Fibroblast of gingiva (primary cell): Measurements from ENCODE around the gene RBP7.

ENCODE experiments used
- DNase-seq: peaks from one replicate; pipeline ENCODE4 v3.0.0-alpha.2; 2011; ENCODE audit warnings: low read depth

Gene RBP7

GRCh38 chr1:10031461-10031860 is 34.4 kb downstream of the RBP7 start:
- peak; percentile 12 for DNase-seq

DNA sequence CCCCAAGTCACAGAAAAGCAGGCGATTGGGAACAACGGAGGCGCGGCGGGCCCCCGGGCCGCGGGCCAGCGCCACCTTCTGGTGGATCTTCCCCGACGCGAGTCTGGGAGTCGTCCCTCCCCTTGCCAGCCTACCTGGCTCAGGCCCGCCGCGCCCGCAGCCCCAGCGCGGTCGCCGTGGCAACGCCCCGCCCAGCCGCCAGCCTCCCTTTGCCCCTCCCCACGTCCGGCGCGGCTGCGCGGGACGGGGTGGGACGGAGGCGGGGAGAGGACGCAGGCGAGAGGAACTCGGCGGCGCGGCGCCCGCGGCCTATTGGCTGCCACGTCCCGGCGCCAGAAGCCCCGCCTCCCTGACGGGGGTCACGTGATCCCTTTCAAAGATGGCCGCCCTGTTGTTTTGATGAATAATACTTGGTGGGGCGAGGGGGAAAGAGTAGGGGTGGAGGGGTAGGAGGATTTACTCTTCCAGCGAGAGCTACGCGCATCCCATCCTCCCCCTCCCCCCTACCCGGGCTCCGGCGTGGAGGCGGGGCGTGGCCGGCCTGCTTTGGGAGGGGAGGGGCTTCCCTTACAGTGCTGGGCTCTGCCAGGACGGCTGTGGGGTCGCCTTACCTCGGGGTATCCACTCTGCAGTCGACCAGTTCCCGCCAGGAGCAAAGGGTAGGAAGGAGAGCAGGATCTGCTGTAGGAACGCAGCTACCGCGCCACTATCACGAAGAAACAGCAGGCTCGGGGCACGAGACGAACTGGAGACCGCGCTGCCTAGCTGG is 35.7 kb downstream of the RBP7 start, which contains the start of gene UBE4B:
Gene UBE4B, plus strand, starts transcription at position 369 of the 769 bp plus-strand sequence. CDS start 713 bp downstream, outside the sequence.
- peak; percentile 97 for DNase-seq

- DNase-seq = peak; percentile 12
These were observed 36.4 kb downstream of the RBP7 start for GRCh38 chr1:10033359-10033845.

DNA sequence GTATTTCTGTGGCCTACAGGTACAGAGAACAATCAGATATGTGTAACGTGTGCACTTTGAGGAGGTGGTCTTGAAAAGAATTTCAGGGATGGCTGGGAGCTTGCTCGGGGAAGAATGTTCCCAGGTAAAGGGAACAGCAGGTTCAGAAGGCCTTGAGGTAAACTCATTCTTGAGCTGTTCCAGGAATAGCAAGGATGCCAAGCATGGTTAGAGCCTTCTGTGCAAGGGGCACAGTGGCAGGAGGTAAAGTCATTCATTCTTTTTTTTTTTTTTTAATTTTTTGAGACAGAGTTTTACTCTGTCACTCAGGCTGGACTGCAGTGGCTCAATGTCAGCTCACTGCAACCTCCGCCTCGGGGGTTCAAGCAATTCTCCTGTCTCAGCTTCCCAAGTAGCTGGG is 45.7 kb downstream of the RBP7 start:
- DNase-seq = no peak

DNA sequence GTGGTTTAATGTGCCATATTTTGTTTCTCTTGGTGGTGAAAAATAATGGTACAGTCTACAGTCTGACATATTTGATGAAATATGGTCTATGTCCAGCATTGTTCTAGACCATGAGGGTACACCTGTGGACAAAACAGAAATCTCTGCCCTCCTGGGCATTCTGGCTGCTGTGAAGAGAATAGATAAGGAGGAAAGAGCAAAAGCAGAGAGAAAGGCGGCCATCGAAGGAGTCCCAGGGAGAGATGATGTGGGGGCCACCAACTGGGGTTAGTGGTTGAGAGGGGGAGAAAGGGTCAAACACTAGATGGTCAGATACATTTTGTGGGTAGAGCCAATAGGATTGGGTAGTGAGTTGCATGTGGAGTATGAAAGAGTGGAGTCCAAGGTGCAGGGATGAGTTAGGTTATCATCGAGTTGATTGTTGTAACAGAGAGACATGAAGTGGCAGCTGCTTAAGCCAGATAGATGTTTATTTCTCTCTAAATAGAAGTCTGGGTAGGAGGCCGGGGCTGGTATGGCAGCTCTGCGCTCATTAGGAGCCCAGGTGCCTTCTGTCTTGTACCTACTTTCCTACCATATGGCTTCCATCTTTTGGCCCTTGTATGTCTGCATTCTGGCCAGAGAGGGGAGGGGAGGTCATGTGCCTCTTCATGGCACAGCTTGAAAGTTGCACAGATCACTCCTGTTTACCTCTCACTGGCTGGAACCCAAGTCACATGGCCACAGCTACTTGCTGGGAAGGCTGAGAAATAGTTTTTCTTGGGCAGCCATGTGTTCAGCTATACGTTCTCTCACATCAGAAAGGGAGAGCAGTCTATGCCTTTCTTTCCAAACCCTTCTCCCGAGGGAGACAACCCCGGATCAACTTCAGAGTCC is 48.7 kb downstream of the RBP7 start:
- peak; percentile 6 for DNase-seq

DNA sequence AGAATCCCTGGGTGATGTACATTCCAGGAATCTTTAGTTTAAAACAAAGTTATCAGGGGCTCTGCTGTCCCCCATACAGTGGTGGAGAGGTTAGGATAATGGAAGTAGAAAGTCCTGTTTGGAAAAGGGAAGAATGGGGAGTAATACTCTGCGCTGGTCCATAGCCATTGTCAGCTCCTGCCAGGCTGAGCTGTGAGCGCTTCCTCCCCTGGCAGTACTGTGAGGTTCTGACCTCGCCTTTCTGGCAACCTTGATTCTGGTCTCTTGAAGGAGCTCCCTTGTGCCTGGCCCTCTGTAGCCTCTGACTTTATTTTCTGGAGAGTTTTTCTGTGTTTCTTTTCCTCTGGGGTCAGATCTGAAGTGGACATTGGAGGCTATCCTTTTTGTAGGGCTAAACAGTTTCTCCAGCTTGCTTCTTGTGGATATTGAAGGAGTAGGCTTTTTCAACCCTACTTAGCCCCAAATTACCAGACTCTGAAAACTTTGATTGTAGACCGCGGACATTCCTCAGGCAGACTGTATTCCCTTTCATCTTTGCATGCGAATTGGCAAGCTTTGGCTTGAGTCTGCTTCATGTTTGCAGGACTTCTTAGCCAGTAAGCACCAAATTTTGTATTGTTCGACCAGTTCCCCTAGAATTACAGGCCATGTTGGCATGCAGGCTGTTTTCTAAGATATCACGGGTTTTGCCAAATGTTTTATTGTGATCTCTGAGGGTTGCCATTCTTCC is 49.5 kb downstream of the RBP7 start:
- peak; percentile 17 for DNase-seq

DNA sequence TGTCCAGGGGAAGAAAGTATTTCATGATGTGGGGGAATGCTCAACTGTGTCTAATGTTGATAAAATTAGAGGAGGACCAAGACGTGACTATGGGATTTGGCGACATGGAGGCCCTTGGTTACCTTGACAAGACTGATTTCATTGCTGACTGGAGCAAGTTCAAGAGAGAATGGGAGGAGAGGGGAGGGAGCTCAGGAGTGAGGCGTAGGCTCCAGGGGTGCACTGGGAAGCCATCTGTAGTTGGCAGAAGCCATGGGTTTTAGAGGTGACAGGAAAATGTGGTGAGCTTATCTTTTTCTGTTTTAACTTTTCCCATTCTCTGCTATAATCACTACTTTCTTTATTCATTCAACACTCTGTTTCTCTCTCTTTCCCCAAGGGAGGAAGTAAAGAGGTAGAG is 51.6 kb downstream of the RBP7 start:
- no peak for DNase-seq

- no peak for DNase-seq
These were observed 53.6 kb downstream of the RBP7 start for GRCh38 chr1:10050611-10051010.

GRCh38 chr1:10051656-10052055 is 54.6 kb downstream of the RBP7 start:
- DNase-seq = no peak

- DNase-seq = no peak
These were observed 55.3 kb downstream of the RBP7 start for GRCh38 chr1:10052347-10052746.

DNA sequence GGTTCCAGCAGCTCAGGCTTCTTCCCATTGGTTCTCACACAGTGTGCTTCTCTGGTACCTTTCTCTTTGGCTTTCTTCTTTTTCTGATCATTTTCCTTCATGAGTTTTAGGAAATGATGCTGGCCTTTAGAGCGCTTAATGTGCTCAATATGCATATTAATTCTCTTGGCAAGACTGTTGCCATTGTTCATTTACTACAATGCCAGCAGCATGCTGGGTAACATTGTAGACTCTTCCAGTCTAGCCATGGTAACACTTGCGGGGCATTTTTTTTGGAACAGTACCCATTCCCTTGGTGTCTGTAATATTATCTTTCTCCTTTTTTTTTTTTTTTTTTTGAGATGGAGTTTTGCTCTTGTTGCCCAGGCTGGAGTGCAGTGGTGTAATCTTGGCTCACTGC is 57.4 kb downstream of the RBP7 start:
- no peak for DNase-seq

DNA sequence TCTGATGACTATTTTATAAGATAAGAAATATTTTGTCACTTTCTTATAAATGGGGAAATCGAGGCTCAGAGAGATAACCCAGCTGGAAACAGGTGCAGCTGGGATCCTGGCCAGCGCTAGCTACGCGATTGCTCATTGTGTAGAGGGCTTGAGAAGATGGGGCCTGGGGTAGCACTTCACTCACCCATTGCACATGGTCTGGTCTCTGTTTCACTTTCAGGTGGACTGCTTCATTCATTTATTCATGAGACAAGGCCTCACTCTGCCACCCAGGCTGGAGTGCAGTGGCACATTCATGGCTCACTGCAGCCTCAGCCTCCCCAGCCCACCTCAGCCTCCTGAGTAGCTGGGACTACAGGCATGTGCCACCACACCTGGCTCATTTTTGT is 59.6 kb downstream of the RBP7 start:
- DNase-seq = no peak

GRCh38 chr1:10057343-10057742 is 60.3 kb downstream of the RBP7 start:
- peak; percentile 34 for DNase-seq

DNA sequence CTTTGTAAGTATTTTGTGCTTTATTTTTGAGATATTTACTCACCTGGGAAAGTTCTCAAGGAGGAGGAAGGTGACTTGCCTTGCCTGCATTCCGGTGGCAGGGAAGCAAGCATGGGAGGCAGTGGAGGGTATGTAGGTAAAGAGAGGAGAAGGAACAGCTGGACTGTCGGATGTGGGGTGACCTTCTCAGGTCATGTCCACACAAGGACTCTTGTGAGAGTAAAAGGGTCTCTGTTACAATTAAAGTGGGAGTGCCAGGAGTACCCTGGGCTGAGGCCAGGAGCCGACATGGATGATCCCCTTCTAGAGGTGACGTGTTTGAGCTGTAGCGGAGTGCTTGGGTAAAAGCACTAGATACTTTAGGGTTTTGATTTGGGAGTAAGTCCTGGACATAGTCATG is 60.8 kb downstream of the RBP7 start:
- DNase-seq = no peak

GRCh38 chr1:10059342-10059718 is 62.3 kb downstream of the RBP7 start:
- DNase-seq = no peak

DNA sequence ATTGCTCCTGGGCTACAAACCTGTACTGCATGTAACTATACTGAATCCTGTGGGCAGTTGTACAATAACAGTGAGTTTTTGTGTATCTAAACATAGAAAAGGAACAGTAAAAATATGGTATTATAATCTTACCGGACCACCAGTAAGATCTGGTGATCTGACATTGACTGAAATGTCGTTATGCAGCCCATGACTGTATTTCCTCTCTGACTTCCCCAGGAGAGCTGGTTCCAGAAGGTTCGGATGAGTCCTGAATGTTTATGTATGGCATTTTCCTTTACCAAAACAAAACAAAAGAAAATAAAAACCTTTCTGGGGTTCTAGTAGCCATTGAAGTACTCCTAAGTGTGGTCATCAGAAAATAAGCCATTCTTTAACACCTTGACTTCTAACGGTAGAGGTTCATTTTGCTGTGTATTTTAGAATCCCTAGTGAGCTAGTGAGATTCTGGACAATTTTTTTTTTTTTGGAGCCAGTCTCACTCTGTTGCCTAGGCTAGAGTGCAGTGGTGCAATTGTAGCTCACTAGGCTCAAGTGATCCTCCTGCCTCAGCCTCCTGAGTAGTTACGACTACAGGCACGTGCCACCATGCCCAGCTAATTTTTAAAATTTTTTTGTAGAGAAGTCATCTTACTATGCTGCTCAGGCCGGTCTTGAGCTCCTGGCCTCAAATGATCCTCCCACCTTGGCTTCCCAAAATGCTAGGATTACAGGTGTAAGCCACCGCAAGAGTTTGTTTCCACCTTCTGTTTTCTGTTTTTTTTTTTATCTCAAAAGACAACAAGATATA is 63.5 kb downstream of the RBP7 start:
- no peak for DNase-seq

DNA sequence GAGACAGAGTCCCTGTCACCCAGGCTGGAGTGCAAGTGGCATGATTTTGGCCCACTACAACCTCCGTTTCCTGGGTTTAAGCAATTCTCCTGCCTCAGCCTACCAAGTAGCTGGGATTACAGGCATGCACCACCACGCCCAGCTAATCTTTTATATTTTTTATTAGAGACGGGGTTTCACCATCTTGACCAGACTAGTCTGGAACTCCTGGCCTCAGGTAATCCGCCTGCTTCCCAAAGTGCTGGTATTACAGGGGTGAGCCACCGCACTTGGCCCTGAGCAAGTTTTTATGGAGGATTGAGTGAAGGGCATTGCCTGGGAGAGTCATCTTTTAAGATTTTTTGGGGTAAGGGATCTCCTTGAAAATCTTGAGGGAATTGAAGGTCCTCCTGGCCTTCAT is 64.2 kb downstream of the RBP7 start:
- no peak for DNase-seq

DNA sequence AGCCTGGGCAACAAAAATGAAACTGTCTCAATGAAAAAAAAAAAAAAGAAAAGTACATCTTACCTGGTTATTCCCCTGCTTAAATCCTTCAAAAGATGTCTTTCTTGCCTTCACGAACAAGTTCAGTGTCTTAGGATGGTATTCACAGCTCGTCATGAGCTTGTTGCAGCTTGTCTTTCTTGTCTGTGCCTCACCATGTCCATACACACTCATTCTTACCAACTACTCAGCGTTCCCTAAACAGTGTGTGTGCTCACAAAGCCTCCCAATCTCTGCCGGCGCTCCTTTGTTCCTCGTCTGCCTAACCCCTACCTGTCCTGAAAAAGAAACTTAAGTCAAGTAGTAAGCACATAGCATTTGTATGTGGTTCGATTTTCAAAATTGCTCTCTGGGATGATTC is 66.8 kb downstream of the RBP7 start:
- no peak for DNase-seq

DNA sequence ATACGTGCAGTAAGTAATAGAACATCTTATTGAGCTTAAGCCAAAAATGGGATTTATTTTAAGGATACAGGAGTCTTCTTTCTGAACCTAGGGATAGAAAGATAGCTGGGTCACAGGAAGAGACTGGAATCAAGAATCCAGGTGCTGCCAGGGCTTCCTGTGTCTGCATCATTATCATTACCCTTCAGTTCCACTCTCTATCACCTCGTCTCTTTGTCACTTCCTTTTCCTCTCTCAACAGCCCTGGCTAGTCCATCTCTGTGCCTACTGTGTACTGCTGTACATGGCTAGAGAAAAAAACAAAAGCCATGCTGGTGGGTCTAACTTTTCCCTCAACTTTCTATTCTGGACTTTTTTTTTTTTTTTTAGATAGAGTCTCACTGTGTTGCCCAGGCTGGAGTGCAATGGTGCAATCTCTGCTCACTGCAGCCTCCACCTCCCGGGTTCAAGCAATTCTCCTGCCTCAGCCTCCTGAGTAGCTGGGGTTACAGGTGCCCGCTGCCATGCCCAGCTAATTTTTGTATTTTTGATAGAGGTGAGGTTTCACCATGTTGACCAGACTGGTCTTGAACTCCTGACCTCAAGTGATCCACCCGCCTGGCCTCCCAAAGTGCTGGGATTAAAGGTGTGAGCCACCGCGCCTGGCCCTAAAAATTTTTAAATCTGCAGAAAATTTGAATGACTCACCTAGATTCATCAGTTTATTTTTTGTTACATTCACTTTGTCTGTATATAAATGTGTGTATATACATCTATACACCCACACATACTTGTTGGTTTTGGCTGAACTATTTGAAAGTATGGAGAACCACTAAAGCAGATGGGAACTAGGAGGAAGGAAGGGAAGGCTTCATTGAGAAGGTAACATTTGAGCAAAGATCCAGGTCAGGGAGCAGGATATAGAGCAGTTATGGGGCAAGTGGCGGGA is 67.7 kb downstream of the RBP7 start:
- DNase-seq = no peak

DNA sequence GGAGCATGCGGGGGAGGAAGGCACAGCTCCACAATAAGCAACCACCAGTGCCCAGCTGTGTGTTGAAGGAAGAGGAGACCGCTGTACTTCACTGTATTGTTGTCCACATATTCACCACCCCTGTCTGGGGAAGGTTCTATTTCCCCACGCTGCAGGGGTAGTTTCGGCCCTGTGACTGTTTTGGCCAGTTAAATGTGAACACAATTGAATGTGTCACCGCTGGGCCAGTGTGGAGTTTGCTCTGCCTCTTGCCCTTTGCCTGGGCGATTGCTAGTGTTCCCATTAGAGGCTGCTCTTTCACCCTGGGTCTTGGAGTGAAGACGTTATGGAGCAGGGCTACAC is 68.3 kb downstream of the RBP7 start:
- DNase-seq = no peak
